Measurements from ENCODE around the gene PPP2R5C.
A peak's percentile ranks its signal among the peaks of the same experiment; 100 is the strongest.

PPP2R5C gene

DNA sequence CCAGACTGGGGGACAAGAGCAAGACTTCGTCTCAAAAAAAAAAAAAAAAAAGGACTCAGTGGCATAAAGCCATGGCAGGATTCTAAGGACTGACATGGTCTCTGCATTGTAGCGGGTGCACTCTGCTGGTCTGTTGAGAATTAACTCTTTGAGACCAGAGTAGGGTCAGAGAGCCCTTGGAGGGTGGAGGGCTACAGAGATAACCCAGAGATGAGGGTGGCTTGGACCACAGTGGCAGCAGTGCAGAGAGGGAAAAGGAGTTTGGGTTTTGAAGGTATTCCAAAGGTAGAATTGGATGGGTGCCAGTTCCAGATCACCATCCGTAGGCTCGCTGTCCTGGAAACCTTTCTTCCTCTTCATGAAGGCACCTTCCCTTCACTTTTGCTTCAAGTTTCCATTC is 188.6 kb downstream of the PPP2R5C start:
- ATAC-seq: no peak
- no peak for DNase-seq

DNA sequence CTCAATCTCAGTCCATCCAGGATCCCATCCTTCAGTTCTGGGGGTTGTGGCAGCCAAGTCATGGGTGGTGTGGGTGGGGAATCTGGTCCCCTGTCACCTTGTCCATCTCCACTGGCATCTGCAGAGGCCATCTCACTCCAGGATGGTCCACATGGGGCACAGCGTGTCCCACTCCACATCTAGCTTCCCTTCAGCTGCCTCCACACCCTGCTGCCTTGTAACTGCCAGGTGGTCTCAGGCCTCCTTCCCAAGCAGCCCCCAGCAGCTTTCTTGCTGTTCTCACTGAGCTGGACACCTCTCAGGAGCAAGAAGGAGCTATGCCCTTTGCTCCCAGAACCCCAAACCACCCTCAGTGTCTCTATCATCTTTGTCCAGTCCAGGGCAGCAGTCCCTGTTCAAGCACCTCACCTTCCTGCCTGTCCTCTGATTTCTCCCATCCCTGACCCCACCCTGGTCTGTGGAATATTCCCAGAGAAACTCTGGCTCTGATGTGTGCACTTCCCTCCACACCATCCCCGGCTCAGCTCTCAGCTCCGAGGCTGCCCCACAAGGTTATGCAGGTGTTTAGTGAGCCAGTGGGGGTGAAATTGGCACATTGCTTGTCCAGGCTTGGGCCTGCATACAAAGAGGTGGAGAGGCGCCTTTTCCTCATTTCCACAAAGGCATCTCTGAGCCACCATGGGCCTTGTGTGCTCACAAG is 189.2 kb downstream of the PPP2R5C start:
- DNase-seq (no peak), ATAC-seq (no peak)

DNA sequence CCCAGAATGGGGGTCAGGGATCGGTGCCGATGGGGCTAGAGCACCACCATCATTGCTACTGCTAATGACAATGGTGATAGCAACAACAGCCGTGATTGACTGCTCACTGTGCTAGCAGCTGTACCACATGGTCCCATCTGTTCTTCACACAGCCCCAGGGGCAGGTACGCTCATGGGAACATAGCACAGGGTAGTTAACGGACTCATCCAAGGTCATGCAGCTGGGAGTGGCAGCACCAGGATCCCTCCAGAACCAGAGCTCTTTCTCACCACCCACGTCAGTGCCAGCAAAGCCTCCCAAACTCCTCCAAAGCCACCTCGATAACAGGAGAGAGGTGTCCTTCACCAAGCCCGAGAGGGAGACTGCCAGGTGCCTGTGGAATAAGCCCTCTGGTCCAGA is 191.6 kb downstream of the PPP2R5C start:
- DNase-seq: no peak
- ATAC-seq: no peak

DNA sequence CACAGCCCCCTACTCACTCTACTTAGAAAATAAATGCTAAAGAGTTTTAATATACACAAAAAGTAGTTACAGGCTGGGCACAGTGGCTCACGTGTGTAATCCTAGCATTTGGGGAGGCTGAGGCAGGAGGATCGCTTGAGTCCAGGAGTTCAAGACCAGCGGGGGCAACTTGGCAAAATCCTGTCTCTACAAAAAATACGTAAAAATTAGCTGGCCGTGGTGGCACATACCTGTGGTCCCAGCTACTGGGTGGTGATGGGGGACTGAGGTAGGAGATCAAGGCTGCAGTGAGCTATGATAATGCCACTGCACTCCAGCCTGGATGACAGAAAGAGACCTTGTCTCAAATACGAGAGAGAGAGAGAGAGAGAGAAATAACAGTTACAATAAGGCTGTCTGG is 193.0 kb downstream of the PPP2R5C start:
- ATAC-seq (no peak), DNase-seq (no peak)

DNA sequence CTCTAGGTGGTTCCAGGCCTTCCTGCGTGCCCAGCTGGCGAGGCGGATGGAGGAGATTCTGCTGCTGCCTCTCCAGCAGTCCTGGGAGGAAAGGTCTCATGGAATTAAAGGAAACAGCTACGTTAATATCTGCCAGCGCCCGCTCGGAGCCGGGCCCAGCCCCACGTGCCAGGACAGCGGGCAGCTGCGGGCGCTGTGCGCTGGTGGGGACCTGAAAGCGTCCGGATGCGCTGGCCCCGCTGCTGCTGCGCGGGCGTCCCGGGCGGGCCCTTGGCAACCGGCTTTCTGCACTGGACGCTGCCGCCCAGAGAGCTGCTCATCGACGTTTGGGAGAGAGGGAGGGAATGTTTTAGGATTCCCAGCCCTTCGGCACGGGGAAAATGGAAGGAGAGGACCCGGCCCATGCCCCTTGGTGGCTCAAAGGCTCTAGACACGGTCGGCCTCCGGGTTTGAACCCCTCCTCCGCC is 194.2 kb downstream of the PPP2R5C start:
- DNase-seq (no peak), ATAC-seq (no peak)

DNA sequence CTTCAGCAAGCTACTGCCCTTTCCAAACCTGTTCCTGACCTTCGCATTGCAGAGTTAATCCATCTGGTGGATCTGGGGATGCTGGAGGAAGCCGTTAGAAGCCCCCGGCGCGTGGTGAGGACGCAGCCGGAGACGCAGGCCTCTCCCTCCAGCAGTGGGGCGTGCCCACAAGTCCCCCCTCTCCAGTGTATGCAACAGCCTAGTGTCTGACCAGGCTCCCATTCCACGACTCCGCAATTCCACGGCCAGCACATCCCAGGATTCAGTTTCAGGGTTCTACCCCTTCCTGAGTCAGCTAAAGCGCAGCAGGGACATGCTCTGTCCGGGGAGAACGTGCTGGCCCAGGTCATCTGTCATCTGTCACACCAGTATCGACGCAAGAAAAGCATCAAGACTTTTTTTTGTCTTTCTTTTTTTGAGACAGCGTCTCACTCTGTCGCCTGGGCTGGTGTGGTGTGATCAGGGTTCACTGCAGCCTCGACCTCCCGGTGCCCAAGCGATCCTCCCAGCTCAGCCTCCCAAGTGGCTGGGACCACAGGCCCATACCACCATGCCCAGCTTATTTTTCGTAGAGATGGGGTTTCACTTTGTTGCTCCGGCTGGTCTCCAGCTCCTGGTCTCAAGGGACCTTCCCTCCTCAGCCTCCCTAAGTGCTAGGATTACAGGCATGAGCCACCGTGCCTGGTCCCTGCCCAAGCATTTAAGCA is 194.8 kb downstream of the PPP2R5C start:
- ATAC-seq (no peak), DNase-seq (no peak)

DNA sequence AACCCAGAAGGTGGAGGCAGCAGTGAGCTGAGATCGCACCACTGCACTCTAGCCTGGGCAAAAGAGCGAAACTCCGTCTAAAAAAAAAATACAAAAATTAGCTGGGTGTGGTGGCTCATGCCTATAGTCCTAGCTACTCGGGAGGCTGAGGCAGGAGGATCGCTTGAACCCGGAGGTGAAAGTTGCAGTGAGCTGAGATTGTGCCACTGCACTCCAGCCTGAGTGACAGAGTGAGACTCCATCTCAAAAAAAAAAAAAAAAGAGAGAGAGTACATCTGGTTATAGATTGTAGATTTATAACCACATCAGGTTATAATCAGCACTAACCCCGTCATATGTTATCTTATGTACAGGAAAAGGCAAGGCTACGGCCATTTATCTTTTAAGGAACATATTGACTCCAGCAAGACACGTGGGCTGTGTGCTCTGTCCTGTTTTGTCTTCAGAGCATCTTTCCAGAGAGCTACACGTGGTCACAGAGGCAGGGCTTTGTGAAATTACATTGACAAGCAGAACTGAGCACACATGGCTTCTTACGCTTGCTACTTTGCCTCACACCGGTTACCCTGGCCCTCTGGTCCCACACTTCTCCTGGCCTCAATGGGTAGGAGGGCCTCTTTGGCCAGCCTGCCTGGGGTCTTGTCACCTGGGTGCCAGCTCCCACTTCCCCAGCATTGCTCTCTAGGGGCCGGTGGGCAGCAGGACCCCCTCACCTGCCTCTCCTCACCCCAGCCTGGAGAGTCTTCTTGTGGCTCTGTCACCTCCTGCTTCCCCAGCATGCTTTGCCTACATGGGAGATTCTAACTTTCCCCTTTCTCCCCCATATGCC is 196.1 kb downstream of the PPP2R5C start:
- DNase-seq (no peak), ATAC-seq (no peak)

DNA sequence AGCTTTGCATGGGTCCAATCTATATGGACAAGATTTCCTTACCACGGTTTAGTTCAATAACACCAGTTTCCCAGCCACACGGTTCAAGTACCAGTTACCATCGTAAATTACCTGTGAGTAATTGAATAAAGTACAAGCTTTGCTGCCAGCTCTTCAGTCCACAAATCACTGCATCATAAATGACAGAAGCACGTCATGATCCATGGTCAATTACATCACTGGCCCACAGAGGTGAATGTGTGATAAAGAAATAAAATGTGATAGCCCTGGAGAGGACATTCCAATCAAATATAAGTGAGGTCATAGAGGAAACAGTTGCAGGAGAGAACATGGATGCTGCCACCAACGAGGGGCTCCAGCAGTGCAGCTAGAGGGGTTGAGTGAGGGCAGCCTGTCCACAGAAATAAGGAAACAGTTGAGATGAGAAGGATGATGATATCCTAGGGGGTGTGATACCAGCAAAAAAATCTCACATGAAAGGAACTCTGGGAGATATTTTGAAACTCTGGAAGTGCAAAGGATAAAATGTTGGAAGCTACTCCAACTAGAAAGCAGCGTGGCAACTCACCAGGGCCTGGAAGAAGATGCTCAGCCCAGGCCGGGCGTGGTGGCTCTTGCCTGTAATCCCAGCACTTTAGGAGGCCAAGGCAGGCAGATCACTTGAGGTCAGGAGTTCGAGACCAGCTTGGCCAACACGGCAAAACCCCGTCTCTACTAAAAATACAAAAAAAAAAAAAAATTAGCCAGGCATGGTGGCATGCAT is 197.1 kb downstream of the PPP2R5C start:
- no peak for DNase-seq

DNA sequence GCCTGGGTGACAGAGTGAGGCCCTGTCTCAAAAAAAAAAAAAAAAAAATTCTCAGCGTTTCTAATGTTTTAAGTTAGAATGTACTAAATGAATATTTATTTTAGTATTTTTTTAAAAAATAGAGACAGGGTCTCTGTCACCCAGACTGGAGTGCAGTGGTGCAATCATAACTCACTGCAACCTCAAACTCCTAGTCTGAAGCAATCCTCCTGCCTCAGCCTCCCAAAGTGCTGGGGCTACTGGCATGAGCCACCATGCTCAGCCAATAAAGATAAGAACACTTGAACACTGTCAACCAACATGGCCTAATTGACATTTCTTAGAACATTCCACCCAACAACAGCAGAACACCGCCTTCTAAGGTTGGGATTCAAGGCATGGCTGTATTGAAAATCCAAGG is 197.8 kb downstream of the PPP2R5C start:
- DNase-seq (no peak), ATAC-seq (no peak)

More for the DNA sequence above, 197.1 kb downstream of the PPP2R5C start:
- ATAC-seq: no peak

DNA sequence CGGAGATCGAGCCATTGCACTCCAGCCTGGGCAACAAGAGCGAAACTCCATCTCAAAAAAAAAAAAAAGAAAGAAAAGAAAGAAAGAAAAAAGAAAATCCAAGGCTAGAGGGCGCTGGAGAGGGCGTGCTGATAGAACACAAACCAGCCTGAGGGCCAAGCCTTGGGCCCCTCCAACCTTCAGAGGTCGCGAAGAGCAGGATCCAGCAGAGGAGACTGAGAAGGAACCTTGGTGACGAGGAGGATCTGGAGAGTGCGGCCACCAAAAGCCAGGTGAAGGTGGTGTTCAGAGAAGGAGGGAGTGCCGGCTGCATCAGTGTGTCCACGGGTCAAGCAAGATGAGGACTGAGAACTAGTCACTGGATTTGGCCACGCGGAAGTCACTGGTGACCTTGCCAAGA is 198.7 kb downstream of the PPP2R5C start:
- ATAC-seq (no peak), DNase-seq (peak; percentile 49)

DNA sequence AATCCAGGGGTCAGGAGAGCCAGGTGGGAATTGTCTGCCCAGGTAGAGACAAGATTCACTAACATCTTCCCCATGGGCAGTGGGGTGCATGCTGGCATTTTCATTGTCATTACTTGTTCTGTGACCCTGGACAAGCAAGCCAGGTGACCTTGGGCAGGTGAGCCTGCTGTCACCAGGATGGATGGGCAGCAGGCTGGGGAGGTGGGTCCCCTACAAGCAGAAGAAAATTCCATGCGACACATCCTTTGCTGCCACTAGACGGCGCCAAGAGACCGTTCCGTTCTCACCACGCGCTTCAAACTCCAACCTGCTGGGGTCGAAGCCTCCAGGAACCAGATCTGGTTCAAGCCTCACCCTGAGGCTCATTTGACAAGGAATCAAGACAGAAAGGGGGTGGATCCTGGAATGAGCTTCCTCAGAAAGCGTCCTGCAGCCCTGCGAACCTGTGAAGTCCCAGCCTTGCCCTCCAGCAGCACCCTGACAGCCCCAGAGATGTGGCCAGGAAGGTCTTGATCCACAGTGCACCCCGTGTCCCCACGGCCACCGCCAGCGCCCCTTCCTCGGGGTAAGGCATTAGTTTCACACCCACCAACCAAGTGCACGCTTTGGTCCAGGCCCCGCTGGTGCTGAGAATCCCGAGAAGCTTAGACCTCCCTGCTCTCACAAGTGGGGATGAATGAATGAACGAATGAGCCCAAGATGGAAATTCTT is 199.7 kb downstream of the PPP2R5C start:
- peak; percentile 81 for DNase-seq
- ATAC-seq: peak; percentile 24

DNA sequence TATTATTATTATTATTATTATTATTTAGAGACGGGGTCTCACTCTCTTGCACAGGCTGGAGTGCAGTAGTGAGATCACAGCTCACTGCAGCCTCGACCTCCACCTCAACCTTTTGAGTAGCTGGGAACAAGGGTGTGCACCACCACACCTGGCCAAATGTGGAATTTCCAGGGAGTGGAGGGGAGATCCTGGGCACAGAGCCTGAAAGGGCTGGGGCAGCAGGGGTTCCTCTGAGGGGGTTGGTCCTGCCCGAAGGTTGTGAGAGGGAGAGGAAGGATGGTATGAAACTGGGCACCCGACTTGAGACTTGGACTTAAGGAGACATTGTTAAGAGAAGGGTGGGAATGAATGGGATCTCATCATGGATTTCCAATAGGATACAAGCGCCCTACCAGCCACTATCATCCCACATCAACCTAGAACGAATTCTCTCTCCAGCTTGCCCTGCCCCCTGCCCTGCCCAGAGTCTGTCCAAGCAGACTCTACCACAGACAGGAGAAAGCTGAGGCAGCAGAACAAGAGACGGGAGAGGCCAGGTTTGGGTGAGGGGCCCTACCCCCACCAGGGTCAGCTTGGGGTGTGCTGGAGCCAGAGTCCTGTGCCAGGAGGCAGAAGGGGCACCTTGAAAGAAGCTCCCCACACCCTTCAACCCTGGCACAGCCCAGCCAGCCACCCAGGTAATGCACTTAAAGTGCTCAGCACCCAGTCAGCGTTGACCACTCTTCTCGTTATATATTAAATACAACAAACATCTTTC is 200.4 kb downstream of the PPP2R5C start:
- ATAC-seq (no peak), DNase-seq (no peak)

DNA sequence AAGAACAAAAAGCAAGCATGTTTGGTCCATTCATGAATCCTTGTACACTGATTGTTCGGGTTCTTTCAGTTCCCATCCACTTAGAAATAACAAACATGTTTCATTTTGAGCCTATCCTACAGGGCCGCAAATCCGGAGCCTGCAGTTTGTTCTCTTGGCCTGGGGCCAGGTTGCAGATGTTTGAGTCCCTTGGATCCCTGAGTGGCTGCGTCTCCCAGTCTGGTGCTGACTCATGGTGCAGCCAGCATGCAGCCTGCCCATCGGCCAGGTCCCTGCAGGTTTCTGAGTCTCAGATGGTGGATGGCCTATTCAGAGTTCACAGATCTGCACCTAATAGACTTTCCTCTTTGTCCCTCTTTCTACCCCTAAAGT is 201.0 kb downstream of the PPP2R5C start:
- ATAC-seq: no peak
- no peak for DNase-seq

DNA sequence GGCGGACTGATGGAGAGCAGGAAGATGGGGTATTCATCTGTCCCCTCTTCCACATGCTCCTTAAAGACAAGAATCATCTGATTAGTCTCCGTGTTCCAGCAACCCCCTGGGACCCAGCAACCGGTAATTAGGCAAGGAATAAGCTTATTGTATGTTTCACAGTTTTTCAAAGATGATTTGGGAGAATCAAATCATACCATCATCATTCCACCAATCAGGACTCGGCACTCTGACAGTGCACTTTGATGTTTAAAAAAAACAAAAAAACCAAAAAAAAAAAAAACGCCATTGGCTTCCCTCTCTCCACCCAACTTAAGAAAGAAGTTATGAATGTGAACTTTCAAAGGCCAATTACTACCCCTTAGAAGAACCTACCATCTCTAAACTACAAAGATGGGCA is 201.5 kb downstream of the PPP2R5C start:
- DNase-seq (no peak), ATAC-seq (no peak)

DNA sequence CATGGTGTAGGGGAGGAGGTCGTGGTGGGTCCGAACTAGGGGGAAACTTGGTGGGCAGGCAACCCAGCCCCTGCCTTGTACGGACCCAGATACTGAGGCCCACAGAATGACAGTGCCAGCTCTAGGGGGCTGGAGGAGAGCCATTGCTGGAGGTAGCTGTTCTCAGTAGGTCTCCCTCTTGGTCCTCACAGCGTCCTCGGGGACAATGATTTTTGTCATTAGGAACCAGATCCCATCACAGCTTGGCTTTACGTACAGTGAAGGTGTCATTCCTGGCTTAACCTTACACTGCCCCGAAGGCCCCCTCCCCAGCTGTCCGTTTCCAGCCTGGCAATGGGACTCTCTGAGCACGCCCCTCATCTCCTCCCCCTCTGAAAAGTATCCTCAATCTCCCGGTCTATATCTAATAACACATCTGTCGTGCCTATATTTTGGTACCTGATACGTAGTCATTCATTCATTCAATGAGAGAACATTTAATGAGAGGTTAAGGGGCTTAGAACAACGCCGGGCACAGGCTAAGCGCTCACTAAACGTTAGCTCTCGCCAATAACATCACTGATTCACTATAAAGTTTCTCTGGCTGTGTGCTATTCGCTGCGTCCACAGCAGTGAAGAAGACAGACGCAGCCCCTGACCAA is 202.3 kb downstream of the PPP2R5C start:
- DNase-seq: no peak
- no peak for ATAC-seq

DNA sequence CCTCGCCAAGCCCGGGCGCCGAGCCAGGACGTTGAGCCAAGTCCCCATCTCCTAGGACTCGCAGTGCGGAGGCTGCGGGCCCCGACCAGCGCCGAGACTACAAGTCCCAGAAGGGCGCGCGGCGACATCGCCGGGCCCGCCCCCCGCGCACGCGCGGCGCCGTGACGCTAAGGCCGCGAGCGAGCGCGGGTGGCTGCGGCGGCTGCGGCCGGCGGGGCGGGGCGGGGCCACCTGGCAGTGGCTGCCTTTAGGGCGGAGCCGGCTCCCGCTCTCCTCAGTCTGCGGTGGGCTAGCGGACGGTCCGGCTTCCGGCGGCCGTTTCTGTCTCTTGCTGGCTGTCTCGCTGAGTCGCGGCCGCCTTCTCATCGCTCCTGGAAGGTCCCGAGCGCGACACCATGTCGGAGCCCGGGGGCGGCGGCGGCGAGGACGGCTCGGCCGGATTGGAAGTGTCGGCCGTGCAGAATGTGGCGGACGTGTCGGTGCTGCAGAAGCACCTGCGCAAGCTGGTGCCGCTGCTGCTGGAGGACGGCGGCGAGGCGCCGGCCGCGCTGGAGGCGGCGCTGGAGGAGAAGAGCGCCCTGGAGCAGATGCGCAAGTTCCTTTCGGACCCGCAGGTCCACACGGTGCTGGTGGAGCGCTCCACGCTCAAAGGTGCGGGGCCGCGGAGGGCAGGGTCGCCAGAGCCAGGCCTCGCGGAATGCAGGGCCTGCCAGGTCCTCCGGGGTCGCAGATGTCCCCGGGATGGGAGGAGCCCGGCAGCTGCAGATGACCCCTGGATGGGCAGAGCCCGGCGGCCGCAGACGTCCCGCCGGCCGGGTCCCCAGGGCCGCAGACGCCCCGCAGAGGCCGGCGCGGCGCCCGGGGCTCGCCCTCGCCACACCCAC is 203.0 kb downstream of the PPP2R5C start, which contains the start of gene DYNC1H1:
Gene DYNC1H1, plus strand, starts transcription at position 277 of the 884 bp plus-strand sequence. Its CDS starts 119 bp downstream, at position 396.
- ATAC-seq (peak; percentile 88), DNase-seq (peak; percentile 92)

DNA sequence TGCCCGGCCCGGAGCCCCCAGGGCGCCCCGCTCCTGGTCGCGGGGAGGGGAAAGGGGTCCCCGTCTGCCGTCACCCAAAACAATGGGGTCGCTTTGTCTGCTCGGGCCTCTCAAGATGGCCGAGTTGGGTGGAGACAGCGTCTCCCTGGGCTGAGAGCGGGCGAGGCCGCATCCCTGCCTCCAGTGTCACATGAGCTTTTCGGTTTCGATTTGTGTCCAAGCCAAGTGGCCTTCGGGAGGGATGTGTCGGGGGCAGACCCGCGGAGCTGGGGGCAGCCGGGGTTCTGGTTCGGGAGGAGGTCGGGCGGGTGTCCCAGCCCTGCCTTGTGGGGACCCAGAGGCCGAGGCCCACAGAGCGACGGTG is 203.7 kb downstream of the PPP2R5C start:
- ATAC-seq (peak; percentile 48), DNase-seq (peak; percentile 66)

DNA sequence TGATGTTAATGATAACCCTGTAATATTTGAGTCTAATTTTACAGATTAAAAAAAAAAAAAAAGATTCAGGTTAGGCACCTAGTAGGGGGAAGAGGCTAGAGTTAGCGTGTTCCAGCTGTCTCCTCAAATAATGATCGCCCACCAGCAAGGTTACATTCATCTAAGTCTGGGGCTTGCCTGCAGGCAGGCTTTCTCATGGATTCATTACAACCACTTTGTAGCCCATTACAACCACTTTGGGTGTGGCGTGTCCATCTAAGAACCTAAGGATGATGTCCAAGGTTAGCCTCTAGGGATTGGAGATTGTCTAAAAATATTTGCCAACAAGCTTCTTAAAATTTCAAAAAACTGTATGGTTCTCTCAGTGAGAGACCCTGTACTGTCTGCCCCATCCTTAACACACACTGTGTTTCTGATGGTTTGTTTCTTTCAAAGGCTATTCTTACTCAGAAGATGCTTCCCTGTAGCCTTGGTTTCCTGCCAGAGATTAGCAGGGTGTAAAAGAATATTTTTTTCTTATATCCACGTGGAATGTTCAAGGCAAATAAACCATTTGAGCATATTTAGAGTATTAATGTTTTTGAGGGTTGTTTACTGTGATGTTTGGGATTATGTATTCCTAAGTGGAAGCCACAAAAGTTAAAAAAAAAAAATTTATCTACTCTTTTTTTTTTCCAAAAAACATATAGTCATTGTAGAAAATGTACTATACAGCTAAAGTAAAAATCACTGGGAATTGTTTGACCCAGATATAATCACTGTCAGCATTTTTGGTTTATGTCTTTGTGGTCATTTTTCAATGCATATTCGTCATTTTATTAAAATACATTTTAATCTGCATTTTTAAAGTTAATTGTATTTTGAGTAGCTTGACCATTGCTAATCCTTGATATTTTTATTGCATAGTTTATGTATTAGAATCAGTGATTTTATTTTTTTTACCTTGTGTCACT is 204.5 kb downstream of the PPP2R5C start:
- DNase-seq: no peak
- ATAC-seq: no peak

Data from stimulated activated naive CD8-positive, alpha-beta T cell treated with anti-CD3 and anti-CD28 coated beads, Interleukin-15, Interleukin-2, amounts not matched to agents 100 U/mL and 50 U/mL, for 24 hours (primary cell).